Keratinocyte (primary cell): ENCODE measurements around the gene FIBIN.
"Not testable (repeated sequence)": the region's sequence is repeated elsewhere in the genome, so short reads cannot be mapped to it uniquely, and the experiment has no call there.

ENCODE experiments used
- EZH2 ChIP-seq: IDR thresholded peaks from one replicate; pipeline ENCODE4 v1.6.1; 2012; ENCODE audit warnings: inconsistent platforms, mild to moderate bottlenecking, low read length, moderate library complexity
- TF ChIP-seq, protein P1 (sequence below), 3 experiments: IDR thresholded peaks in 1 of 3; conservative IDR thresholded peaks in 1 of 3; optimal IDR thresholded peaks in 1 of 3; 2 replicates in 2 of 3; 3 replicates in 1 of 3; pipeline versions ENCODE3 to v1.5.1; 2011; ENCODE audit warnings: low read length in 3 of 3, mild to moderate bottlenecking in 3 of 3, moderate library complexity in 2 of 3, control low read depth in 1 of 3, inconsistent platforms in 1 of 3; ENCODE audit not compliant: insufficient read depth in 2 of 3; ENCODE audit errors: extremely low read depth in 1 of 3

DNA sequence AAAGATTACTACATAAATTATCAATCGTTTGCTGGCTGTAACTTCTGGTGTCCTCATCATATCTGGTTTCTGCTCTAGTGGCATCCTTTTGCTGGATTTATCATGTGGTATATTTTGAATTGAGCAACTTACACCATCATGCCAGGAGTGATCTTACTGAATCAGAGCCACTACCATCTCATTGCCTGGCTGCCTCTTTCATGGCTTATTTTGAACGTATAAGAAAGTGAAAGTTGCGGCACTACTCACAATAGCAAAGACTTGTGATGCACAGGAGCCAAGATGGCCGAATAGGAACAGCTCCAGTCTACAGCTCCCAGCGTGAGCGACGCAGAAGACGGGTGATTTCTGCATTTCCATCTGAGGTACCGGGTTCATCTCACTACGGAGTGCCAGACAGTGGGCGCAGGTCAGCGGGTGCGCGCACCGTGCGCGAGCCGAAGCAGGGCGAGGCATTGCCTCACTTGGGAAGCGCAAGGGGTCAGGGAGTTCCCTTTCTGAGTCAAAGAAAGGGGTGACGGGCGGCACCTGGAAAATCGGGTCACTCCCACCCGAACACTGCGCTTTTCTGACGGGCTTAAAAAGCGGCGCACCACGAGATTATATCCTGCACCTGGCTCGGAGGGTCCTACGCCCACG lies 28.9 kb upstream of the FIBIN start:
- TF ChIP-seq, protein P1, sequence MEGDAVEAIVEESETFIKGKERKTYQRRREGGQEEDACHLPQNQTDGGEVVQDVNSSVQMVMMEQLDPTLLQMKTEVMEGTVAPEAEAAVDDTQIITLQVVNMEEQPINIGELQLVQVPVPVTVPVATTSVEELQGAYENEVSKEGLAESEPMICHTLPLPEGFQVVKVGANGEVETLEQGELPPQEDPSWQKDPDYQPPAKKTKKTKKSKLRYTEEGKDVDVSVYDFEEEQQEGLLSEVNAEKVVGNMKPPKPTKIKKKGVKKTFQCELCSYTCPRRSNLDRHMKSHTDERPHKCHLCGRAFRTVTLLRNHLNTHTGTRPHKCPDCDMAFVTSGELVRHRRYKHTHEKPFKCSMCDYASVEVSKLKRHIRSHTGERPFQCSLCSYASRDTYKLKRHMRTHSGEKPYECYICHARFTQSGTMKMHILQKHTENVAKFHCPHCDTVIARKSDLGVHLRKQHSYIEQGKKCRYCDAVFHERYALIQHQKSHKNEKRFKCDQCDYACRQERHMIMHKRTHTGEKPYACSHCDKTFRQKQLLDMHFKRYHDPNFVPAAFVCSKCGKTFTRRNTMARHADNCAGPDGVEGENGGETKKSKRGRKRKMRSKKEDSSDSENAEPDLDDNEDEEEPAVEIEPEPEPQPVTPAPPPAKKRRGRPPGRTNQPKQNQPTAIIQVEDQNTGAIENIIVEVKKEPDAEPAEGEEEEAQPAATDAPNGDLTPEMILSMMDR (optimal IDR thresholded peaks at IDR 0.05 in 1 of 3, IDR thresholded peaks at IDR 0.05 in 1 of 3, conservative IDR thresholded peaks at IDR 0.05 in 1 of 3; ENCODE audit: extremely low read depth in 1 of 3, insufficient read depth in 2 of 3, low read length in 3 of 3) = not testable (repeated sequence)
- TF ChIP-seq EZH2 = not testable (repeated sequence)
